HG03571 (cell line): Measurements from ENCODE around the gene MCCC2.
"Not testable (repeated sequence)": the region's sequence is repeated elsewhere in the genome, so short reads cannot be mapped to it uniquely, and the experiment has no call there.

Experiments
- ATAC-seq: cut with Tn5 transposase; IDR thresholded peaks from one replicate; pipeline ENCODE4 v1.9.1; 2021; ENCODE audit not compliant: unreplicated experiment

Gene MCCC2

GRCh38 chr5:71662381-71662780 is 75.2 kb downstream of the MCCC2 start:
- ATAC-seq, result no peak

GRCh38 chr5:71663191-71663969 is 76.2 kb downstream of the MCCC2 start:
- ATAC-seq, result no peak

DNA sequence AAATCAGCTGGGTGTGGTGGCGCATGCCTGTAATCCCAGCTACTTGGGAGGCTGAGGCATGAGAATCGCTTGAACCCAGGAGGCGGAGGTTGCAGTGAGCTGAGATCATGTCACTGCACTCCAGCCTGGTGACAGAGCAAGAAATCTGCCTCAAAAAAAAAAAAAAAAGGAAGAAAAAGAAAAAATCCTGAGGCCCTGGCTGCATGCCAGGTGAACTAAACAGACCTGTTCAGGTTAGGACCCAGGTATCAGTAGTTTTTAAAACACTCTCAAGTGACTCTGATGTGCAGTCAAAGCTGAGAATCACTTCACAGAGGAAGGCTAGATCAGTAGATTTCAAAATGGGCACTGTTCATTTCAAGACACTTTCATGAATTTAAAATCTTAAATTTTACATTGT is 77.5 kb downstream of the MCCC2 start:
- not testable (repeated sequence) for ATAC-seq

- no peak for ATAC-seq
These were observed 79.2 kb downstream of the MCCC2 start for GRCh38 chr5:71666321-71666720.

- ATAC-seq, result no peak
These were observed 90.8 kb downstream of the MCCC2 start for GRCh38 chr5:71677977-71678376.

DNA sequence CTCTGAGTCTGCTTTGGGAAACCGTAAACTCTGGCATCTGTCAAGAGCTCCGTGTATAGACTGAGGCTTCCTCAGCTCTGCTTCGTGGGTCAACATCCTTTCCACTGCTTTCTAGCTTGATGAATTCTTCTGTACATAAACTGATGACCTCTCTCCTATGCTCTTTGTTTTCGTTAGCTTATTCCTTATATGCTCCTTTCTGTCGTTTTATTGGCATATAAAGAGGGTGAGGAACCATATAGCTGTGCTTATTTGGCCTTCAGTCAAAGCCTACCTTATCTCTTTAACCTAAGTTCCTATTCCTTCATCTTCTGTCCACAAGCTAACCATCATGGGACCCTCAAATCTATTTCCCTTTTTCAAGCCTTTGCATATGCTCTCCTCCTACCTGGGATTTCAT is 92.6 kb downstream of the MCCC2 start:
- no peak for ATAC-seq

- ATAC-seq, result no peak
These were observed 93.4 kb downstream of the MCCC2 start for GRCh38 chr5:71680510-71680909.

DNA sequence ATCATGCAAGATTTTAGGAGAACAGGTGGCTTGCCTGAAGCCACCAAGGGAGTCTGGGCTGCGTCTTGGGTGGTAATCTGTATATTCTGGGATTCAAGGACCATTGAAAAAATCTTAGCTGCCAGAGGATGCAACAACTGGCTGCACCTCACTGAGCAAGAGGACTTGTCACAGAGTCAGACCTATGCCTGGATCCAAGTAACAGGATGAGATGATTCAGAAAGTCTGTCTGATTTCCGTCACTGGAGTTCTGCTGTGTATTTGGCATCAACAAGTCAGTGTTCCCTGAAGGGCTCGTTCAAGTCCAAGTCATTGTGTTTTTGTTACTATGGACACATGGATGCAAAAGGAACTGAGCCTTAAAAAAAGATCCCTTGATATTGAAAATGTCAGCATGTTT is 94.2 kb downstream of the MCCC2 start:
- no peak for ATAC-seq

- ATAC-seq, result no peak
These were observed 97.2 kb downstream of the MCCC2 start for GRCh38 chr5:71684309-71684708.

DNA sequence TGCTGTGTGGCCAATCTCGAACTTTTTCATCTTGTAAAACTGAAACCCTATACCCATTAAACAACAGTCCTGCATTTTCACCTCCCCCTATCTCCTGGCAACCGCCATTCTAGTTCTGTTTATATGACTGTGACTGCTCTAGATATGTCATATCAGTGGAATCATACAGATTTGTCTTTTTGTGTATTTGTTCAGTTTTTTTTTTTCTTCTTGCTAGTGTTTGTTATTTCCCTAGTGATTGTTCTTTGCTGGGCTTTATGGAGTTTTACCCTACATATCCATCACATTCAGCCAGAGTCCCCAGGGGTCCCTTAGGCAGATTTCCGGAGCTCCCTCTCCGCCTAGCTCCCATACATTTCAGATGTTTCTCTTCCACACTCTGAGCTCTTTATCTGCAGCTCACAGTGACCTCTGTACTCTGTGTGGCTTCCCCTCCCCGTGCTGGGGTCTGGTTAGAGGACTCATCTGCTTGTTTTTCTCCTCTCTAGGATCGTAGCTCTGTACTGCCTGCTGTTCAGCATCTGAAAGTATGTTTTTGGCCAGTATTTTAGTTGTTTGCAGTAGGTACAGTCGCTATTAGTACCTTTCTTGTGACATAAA is 106.8 kb downstream of the MCCC2 start:
- ATAC-seq, result no peak

DNA sequence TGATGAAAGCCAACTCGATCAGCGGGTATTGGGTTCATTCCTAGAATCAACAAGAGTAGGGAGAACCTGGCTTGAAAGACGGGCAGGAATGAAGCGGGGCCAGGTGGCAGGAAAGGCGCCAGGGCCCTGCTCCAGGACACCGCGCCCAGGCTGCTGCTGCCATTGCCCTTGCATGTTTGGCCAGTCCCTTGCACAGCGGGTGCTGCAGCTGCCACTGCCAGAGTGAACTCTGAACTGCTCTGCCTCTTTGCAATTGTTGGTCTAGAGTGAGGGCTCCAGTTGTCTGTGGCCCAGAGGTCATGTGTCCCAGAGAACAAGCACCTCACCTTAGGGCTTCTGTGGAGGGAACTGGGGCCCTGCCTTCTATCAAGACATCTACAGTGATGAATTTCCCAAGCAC is 107.9 kb downstream of the MCCC2 start:
- no peak for ATAC-seq

GRCh38 chr5:71695595-71695994 is 108.5 kb downstream of the MCCC2 start:
- ATAC-seq, result no peak

GRCh38 chr5:71697967-71698366 is 110.8 kb downstream of the MCCC2 start:
- no peak for ATAC-seq

GRCh38 chr5:71699233-71699632 is 112.1 kb downstream of the MCCC2 start:
- no peak for ATAC-seq

DNA sequence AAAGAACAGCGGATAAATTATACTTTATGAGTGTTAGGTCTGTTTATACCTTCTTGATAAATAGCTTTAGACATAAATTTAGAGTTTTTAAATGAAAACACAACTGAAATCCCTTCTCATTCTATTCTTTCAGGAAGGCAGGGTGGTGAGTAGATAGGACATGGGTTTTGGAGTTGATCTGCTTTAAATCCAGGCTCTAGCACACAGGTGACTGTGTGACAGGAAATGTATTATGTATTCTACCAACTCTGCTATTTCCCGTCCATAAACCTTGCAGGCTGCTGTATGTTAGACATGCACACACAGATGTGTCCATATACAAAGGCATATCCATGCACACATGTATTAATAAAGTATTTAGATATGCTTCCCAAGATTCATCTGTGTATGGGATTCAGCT is 112.6 kb downstream of the MCCC2 start:
- ATAC-seq, result no peak

DNA sequence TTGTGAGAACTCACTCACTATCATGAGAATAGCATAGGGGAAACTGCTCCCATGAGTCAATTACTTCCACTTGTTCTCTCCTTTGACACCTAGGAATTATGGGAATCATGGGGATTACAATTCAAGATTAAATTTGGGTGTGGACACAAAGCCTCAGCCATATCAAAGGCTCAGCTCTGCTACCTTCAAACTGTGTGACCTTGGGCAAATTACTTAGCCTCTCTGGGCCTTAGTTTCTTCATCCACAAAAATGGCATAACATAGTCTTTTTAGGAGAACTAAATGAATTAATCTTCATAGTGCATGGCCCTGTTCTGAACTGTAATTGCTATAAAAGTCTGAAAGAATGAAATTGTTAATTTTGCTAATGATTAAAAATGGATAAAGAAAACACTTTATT is 113.7 kb downstream of the MCCC2 start:
- ATAC-seq, result no peak

GRCh38 chr5:71701407-71701806 is 114.3 kb downstream of the MCCC2 start:
- ATAC-seq, result no peak

GRCh38 chr5:71703941-71704340 is 116.8 kb downstream of the MCCC2 start:
- ATAC-seq, result no peak

DNA sequence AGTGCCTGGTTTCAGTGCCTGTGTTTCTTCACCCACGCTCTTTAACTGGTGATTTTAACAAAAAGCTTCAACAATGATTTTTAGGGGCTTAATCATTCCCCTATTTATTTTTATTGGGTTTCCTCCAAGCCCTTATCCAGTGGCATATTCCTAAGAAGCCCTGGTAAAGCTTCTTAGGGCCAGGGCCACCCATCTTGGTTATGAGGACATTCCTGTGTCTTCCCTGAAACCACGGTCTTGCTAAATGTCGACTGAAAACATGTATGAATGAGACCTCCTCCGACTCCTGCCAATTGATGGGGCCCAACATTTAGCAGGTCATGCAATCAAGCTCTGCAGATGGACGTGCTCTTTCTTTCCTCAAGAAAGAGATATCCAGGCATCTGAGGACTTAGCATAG is 118.3 kb downstream of the MCCC2 start:
- no peak for ATAC-seq

DNA sequence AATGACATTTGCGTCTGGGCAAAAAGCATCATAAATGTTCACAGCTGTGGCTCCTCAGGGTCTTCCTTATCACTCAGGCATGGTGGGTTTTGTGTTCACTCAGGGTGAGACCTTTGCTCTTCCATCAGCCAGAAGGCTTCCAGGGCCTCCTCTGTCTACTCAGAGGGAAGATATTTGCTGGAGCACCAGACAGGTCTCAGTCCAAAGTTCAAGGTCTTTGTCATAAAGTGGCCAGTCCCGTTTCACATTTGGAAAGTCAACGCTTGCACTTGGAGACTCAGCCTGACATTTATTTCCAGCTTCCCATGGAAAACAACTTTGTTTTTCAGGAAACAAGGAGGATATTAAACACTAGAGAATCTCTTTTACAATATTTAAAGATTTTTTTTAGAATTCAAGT is 119.8 kb downstream of the MCCC2 start:
- no peak for ATAC-seq
